GM19043 (cell line): ENCODE data around the gene ELL2.
A peak's percentile ranks its signal among the peaks of the same experiment; 100 is the strongest.
"Not testable (repeated sequence)": the region's sequence is repeated elsewhere in the genome, so short reads cannot be mapped to it uniquely, and the experiment has no call there.

ENCODE experiments used
- ATAC-seq: cut with Tn5 transposase; IDR thresholded peaks from one replicate; pipeline ENCODE4 v1.9.1; 2021; ENCODE audit warnings: low read depth; ENCODE audit not compliant: unreplicated experiment

The ELL2 gene

DNA sequence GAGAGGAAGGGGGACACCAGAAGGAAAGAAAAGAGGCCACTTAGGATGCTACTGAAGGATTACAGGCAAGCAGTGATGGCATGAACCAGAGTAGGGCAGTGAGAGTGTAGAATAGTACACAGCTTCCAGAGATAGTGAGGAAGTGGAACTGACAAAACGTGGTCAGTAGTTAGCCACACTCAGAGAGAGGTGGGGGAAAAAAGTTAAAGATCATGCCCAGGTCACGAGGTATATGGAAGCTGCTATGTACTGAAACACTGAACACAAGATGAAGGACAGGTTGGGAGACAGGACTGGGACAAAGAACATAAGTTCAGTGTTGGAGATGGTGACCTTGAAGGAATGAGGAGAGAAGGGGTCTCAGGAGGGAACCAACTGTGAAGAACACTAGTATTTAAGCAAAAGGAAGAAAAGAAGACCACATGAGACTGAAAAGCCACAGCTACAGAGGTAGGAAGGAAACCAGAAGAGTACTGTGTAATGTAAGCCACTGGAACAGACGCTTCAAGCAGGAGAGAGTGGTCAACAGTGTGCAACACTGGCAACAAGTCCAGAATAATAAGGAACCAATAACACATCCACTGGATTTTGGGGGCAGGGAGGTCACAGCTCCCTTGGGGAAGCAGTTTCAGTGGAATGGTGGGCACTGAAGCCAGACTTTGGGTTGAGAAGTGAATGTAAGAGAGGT, 45.5 kb downstream of the ELL2 start:
- ATAC-seq: peak; percentile 61

DNA sequence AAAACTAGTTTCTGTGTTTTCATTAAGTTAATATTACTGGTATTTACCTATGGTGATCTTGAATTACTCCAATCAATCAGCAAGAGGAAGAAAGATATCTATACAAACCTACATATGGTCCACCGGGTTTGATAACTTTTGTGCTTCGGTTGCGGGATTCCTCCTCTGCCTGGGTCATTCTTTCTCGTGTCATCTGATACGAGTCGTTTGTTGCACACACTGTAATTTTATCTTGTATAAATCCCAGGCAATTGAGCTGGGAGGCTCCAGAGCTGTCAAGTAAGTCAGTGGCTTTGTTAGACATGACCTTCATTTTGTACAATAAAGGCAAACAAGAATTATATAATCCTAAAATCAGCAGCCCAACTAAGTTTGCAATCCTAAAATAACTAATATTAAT, 48.0 kb downstream of the ELL2 start:
- no peak for ATAC-seq

DNA sequence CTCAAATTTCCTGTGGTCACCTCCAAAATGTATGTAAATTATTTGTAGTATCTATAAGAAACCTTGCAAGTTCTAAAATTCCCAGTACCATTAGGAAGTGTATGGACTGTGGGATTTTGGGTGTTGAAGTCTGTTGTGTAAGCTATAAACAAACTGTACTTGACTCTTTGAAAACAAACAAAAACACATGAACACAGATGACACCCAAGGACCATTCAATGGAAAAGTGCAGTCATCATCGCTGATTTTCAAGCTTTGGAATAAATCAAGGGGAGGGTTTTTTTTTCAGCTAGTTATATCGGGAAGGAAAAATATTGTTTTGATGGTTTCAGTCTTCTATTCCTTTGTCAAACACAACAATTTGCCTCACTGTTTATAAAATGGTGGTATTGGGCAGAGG, 49.6 kb downstream of the ELL2 start:
- no peak for ATAC-seq

DNA sequence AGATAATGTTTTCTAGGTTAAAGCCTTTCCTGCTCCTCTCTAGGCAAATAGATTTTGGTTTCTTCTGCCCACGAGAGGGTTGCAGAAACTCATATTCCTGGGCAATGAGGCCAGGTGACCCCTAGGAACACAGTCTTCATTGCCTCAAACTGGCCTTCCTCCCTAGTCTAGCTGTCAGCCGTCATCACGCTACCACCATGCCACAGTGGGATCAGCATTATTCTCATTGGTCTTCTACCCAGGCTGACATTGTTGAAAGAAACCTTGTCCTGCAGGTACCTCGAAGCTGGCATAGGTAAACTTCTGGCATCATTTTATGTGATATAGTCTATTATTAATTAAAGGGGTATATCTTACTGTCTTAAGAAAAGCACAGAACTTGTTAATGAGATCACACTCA, 51.1 kb downstream of the ELL2 start:
- ATAC-seq: no peak

DNA sequence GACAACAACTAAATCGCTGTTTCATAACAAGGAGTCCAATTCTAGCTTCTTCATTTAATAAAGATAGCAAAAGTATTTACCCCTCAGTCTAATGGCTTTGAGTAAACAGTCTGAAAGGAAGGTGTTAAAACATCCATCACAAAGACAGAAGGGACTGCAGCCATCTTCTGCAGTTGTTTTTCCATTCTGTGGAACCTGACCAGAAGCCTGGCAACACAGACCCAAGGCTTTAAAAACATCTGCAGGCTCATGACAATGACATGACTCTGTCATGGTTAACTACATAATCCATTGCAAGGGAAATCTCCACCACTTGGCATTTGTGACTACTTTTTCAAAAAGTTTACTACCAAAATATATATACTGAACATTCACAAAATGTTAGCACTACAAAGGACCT, 51.9 kb downstream of the ELL2 start:
- no peak for ATAC-seq

DNA sequence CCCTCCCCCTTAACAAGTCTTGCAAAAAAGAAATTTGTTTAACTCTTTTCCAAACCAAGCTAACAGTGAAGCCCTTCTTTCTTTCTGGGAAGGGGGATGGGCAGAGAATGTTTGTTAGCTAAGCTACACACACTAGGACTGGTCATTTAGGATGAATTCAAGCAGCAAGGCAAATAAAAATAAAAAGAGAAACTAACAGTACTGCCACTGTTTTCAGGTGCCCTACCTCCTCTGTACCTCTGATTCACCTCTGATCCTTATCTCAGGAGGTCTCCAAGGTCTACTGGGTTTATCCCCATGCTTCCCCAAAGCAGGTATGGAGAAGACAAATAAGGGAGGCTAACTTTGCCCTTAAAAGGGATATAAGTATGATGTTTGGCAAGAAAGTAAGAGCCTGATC, 52.9 kb downstream of the ELL2 start:
- no peak for ATAC-seq

DNA sequence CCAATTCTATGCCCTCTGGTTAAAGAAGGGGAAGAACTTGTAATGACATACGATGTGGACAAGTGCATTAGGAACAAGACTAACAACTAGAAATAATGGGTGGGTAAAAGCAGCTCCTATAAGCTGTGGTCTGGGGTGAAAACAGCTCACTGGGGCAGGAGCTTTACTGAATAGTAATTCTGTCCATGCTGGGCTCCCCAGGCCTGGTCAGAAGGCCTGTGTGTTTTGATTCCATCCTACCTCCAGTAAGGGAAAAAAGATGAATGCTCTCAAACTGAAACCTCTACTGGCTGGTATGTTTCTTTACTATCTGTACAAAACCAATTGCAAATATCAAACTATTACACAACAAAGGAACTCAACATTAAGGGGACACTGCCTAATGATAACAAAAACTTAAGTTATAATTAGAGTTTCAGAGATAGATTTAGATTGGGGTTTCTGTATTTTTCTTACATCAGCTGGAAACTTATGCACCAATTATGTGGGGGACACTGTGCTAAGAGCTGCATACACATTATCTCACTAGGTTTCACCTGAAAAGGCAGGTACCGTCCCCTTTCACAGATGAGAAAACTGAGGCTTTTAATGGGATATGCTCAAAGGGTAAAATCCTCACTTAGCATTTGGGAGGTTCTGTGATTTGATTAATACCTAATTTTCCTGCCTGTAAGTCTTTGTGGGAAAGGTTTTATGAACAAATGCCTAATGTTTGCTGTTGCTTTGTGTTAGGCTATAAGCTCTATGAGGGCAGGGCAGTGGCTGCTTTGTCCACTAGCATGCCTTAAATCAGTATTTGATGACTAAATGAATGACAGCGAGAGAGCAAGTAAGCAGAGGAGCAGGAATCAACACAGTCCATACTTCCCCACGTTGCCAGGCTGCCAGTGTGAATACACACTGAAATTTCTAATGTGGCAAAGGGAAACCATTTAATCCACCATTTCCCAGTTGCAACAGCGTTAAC, 53.6 kb downstream of the ELL2 start:
- ATAC-seq: no peak

DNA sequence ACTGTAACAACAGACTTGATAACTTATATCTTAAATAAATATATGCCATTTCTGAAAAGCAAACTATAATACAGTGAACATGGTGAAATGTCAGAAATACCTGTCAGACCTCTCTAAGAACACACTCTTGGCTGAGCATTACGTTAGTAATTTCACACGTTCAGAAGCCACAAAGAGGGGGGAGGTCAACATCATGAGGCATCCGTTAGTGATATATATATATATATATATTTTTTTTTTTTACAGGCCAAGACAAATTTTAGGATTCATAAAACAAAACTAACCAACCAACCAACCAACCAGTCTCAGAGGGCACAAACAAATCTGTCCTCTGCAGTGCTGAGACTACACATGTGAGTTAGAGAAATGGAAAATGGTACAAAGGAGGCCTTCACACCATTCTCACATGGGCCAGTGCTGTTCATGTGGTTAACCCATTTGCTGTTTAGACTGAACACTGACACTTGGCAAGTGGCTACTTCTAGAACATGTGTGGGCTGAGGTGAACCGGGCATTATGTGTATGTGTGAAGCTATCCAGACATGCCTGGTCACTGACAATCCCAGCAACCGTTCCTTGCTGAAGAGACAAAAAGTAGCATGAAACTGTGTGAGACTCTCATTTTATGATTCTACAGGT, 54.5 kb downstream of the ELL2 start:
- ATAC-seq: no peak

DNA sequence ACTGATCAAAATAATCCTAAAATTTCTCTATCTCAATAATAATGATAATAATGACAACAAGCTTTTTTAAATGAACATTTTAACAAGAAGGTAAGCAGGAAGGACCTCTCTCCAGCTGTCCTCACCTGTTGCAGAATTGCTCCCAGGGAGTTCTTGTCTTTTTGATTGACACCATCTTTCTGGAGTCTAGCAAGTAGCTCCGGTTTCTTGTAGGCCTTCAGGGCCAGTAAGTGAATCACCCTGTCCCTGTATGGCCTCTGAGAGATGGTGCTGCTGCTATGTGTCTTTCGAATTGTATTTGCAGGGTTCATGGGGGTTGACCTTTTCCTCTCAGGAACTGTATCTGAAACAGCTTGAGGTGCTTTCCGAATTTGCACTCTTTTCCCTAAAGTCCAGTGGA, 55.3 kb downstream of the ELL2 start:
- not testable (repeated sequence) for ATAC-seq

DNA sequence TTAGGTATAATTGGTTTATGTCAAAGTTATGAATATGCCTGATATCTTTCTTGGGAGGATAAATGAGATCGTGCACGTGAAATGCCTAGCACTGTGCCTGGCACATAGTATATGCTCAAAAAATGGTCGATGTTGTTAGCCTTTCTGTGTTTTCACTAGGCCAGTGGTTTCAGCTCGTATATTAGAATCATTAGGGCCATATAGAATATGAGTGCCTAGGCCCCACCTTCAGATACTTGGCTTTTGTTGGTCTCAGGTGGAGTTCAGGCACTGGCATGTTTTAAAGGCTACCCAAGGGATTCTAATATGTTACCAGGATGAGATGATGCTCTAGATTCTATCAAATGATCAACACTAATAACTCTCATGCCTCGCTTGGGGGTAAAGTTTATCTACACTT, 56.8 kb downstream of the ELL2 start:
- ATAC-seq: no peak

DNA sequence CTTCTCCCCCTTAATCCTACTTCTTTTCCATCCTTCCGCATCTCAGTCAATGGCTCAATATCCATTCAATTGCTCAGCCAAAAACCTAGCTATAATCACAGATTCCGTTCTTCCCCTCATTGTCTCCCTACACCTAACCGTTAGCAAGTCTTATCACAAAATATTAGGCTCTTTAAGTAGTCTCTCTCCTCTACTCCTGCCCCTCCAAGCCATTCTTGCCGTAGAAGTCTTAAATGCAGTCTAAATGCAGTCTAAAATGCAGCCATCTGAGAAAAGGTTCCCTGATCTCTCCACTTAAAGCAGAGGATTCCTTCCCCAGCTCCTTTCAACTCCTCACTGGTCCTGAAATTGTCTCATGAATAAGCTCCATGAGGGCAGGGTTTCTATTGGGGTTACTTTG, 57.8 kb downstream of the ELL2 start:
- ATAC-seq: no peak

DNA sequence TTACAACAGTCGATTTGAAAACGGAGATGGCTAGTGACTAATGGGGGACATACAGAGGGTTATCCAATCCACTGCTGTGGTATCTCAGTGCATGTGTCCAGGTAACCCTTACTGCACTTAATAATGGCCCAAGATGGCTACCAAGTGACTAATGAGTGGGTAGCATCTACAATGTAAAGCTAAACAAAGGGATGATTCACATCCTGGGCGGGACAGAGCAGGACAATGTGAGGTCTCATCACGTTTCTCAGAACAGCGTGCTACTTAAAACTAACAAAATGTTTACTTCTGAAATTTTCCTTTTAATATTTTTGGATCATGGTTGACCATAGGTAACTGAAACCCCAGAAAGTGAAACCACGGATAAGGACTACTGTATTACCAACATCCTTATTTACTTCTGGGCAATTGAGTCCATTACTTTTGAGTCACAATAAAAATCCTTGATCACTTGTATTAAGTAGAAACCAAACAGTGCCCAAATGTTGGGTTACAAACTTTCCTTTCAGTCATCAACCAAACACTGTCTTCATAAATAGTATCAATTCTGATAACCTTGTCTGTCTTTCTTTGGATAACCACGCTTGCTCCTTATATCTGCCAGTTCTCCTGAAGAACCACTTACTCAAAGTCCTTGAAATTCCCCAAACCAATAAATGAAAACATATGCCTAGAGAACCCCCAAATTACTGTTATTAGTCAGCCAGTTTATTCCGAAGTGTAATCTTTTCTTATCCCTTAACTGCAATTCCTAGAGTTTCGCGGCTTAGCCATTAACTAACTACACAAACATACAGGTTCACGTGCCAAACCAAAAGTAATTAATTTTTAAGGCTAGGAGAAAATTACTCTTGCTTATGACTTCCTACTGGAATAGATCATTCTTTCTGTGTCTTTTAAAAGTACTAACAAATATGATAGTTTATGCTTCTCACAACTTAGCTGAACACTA, 59.7 kb downstream of the ELL2 start:
- ATAC-seq: no peak

DNA sequence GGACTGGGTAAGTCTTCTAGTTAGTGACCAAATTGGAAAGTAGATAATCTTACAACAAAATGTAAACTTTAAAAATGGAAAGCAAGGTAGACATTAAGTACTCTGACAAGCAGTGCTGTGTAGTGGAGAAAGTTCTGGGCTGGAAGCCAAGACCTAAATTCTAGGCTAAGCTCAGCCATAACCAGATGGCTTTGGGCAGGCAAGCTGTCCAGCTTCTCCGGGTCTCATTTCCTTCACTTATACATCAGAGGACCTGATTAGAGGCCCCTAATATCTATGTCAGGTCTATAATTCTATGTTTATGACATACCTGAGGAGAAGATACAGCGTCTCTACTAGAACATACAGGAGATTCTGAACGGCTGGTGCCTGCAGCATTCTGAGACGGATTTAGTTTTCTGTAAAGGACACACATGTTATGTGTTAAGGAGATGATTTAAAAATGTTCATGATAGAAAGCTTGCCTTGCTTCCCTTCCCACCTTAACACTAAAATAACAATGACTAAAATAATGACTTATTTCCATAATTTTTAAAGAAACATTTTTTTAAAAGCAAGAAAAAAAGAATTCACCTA, 61.2 kb downstream of the ELL2 start:
- no peak for ATAC-seq

DNA sequence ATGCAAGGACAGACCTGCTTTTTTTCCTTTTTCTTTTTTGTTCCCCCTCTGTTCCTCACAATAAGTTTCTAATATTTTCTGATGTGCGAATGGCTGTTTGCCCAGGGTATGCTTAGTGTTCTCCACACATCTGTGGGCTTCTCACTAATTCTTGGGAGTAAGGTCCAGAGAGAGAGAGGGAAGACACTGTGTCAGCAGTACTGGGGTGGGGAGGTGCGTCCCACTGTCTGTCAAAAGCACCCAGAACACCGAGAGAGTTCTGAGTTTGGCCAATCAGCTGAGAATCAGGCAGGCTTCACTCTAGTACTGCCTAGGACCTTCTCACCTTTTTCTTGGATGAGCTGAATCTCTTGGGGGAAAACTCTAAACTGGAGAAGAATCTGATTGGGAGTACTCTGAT, 61.8 kb downstream of the ELL2 start:
- ATAC-seq: no peak

DNA sequence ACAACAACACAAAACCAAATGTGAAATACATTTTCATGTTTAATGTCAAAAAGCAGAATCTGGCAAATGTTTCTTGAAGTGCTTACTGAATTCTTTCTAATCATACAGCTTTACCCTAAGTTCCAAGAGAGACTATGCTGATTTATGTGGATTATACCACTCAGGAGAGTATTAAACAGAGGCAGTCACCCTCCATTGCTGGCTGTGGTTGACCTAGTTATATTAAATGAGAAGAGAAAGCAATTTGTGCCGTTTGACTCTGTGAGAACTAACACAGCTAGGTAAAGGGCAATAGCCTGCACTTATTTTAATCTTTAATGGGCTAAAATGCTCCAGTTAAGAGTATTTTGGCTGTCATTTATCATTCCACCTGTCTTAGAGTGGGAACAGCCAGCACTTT, 62.6 kb downstream of the ELL2 start:
- no peak for ATAC-seq

DNA sequence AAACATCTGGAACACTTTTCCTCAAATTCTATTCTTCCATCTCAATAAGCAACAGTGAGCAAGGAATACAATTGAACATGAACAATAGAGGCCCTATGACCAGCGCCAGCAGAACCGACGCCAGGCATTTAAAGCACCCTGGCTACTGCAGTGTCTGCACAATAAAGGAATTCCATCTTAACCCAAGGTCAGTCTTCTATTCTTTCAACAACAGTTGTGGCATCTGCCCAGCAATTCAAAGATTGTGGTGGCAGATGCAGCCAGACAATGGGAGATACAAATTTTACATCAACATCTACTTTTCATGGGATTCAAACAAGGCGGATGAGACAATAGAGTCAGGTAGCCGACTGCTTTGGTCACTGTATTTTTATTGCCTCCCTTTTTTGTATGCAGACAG, 65.9 kb downstream of the ELL2 start:
- ATAC-seq: no peak

DNA sequence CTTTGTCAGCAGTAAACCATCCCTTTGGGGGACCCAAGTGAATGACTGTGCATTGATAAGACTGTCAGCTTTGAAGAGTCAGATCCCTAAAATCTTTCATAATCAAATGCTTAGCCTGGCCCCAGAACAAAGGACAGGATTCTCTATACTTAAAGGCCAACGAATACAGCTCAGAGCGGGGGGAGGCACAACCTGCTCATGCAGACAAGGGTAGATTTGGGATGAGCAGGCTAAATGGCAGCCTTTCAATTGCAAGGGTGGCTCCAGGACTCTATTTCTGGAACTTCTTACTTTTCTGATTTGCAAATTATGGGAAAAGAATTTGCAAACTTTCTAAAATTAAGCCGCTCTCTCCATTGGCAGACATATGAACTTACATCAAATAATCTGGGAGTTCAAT, 66.4 kb downstream of the ELL2 start:
- no peak for ATAC-seq

DNA sequence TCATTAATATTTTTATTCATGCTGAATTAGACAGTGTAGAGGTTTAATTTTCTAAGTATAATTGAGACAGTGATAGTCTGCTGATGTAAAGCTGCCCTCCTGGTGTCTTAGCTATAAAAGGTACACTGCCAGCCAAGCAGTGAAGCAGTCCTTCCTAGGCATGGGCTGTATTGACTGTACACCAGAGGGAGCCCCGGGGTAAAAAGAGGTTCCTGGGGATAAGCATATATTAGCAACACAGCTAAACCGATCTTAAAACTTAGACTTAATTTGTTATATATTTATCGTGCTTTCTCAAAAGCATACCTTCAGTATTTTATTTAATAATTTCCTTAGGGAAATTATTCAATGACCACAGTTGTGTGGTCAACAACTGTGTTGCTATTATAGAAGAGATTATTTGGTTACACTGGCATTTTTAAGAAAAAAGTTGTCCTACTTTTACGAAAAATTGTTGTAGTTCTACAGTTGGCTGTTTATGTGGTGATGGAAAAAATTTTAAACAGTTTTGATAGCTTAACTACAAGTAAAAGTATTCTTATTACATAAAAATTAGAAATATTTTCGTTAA, 68.8 kb downstream of the ELL2 start:
- ATAC-seq: no peak

DNA sequence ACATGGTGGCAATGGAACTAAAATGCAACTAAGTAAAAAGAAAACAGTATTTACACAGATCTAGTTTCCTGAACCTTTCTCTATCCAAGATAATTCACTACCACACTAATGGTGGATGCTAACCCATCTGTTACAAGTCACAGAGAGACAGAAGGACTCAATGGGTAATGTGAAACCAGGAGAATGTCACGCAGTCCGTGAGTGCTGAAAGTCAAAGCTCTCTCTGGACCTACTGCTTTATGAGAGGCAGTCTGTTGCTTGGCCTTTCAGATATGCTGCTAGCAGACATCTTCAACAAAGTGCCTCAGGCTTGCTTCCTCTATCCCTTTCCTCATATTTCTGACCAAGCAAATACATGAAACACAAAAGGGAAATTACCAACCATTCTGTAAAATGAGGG, 70.2 kb downstream of the ELL2 start:
- no peak for ATAC-seq

DNA sequence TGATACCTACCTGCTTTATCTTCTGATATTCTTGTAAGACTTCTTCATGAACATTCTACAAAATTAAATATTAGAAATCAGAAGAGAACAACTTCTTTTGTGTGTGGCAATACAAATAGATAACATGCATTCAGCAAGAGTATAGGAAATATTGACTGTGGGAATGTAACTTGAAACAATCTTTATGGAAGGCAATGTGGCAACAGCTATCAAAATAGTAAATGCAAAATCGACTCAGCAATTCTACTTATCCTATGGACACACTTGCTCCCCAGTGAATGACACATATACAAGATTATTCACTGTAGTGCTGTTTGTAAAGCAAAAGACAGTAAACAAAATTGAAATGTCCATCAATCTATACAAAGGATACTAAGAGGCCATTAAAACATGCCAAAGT, 72.6 kb downstream of the ELL2 start:
- no peak for ATAC-seq
